OCI-LY7 (cell line): ENCODE measurements around the gene IQCE.

ENCODE experiments used
- EZH2phosphoT487 ChIP-seq: fragments of 200-600 bp; sonication (generic); IDR thresholded peaks from 2 replicates; pipeline ENCODE4 v1.6.1; 2018; ENCODE audit warnings: low read depth, borderline replicate concordance, mild to moderate bottlenecking, mixed run types, antibody characterized with exemption, low read length, moderate library complexity, mixed read lengths
- TF ChIP-seq, protein P1 (sequence below): fragments of 200-600 bp; sonication (generic); conservative IDR thresholded peaks from 2 replicates; pipeline ENCODE4 v1.5.1; 2014; ENCODE audit warnings: mild to moderate bottlenecking, antibody characterized with exemption, low read length, moderate library complexity, mixed read lengths

DNA sequence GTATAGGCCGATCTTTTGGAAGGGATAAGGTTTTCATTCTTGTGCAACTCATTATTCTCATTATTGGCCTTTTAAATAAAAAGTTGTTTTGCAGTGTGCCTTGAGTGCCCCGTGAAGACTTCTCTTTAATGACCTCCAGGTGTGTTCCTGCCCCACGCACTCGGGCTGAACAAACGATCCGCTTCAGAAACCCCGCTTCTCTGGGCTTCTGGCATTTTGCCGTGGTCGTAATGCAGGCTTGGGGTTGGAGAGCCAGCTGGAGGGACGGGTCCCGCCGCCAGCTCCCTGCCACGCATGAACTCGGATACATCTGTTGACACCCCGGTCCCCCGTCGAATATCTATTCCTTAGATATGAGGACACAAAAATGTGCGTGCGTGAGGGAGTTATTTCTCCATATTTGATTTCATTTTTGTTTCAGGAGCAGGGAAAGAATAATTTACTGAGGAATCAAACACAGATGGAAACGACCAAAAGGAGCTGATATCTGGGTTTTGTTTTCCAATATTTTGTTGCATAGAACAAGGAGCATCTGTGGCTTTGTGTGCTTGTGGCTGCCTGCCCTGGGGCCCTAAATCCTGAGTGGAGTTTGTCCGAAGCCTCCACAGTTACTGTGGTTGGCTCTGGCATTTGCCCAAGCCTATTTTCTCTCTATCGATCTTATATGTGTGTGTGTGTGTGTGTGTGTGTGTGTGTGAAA lies 56.0 kb downstream of the IQCE start:
- TF ChIP-seq, protein P1, sequence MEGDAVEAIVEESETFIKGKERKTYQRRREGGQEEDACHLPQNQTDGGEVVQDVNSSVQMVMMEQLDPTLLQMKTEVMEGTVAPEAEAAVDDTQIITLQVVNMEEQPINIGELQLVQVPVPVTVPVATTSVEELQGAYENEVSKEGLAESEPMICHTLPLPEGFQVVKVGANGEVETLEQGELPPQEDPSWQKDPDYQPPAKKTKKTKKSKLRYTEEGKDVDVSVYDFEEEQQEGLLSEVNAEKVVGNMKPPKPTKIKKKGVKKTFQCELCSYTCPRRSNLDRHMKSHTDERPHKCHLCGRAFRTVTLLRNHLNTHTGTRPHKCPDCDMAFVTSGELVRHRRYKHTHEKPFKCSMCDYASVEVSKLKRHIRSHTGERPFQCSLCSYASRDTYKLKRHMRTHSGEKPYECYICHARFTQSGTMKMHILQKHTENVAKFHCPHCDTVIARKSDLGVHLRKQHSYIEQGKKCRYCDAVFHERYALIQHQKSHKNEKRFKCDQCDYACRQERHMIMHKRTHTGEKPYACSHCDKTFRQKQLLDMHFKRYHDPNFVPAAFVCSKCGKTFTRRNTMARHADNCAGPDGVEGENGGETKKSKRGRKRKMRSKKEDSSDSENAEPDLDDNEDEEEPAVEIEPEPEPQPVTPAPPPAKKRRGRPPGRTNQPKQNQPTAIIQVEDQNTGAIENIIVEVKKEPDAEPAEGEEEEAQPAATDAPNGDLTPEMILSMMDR: no peak
- TF ChIP-seq EZH2phosphoT487: no peak
